MM.1S (cell line): Measurements from ENCODE around the gene SLC38A11.
"Not testable (repeated sequence)": the region's sequence is repeated elsewhere in the genome, so short reads cannot be mapped to it uniquely, and the experiment has no call there.

ENCODE experiments used
- DNase-seq: peaks from one replicate; pipeline ENCODE4 v3.0.0-alpha.2; 2015
- H2AFZ ChIP-seq: fragments of 300-600 bp; sonication (generic); 2 replicates; pipeline ENCODE4 v1.6.0; 2016; ENCODE audit warnings: antibody characterized with exemption, low read length
- H3F3A ChIP-seq: fragments of 300-600 bp; sonication (generic); 2 replicates; pipeline ENCODE4 v1.6.1; 2016; ENCODE audit warnings: mild to moderate bottlenecking, antibody characterized with exemption, low read length, moderate library complexity, mixed read lengths; ENCODE audit not compliant: insufficient read depth
- H3K27ac ChIP-seq: fragments of 300-600 bp; sonication (generic); 2 replicates; pipeline ENCODE4 v1.5.1; 2016; ENCODE audit warnings: mild to moderate bottlenecking, low read length
- H3K27me3 ChIP-seq: fragments of 300-600 bp; sonication (generic); replicated peaks from 2 replicates; pipeline ENCODE4 v1.6.0; 2016; ENCODE audit warnings: low read length; ENCODE audit not compliant: insufficient read depth
- H3K36me3 ChIP-seq: fragments of 300-600 bp; sonication (generic); replicated peaks from 2 replicates; pipeline ENCODE4 v1.6.1; 2016; ENCODE audit warnings: mild to moderate bottlenecking, low read length, mixed read lengths; ENCODE audit not compliant: insufficient read depth
- H3K4me1 ChIP-seq: fragments of 300-600 bp; sonication (generic); 2 replicates; pipeline ENCODE4 v1.6.1; 2016; ENCODE audit warnings: low read length, mixed read lengths
- H3K4me2 ChIP-seq: fragments of 300-600 bp; sonication (generic); 2 replicates; pipeline ENCODE4 v1.6.0; 2016; ENCODE audit warnings: low read depth, low read length
- H3K4me3 ChIP-seq: fragments of 300-600 bp; sonication (generic); 2 replicates; pipeline ENCODE4 v1.5.1; 2016; ENCODE audit warnings: low read length, mixed read lengths
- H3K79me2 ChIP-seq: fragments of 300-600 bp; sonication (generic); 2 replicates; pipeline ENCODE4 v1.6.1; 2016; ENCODE audit warnings: mixed run types, low read length, mixed read lengths
- H3K9ac ChIP-seq: fragments of 300-600 bp; sonication (generic); 2 replicates; pipeline ENCODE4 v1.6.1; 2016; ENCODE audit warnings: low read length, mixed read lengths
- H3K9me2 ChIP-seq: fragments of 300-600 bp; sonication (generic); replicated peaks from 2 replicates; pipeline ENCODE4 v1.6.1; 2016; ENCODE audit warnings: mild to moderate bottlenecking, low read length, mixed read lengths; ENCODE audit not compliant: insufficient read depth
- H3K9me3 ChIP-seq: fragments of 300-600 bp; sonication (generic); replicated peaks from 2 replicates; pipeline ENCODE4 v1.6.1; 2016; ENCODE audit warnings: mild to moderate bottlenecking, low read length, mixed read lengths; ENCODE audit not compliant: insufficient read depth
- H4K20me1 ChIP-seq: fragments of 300-600 bp; sonication (generic); 2 replicates; pipeline ENCODE4 v1.6.1; 2016; ENCODE audit warnings: mild to moderate bottlenecking, low read length, moderate library complexity, mixed read lengths; ENCODE audit not compliant: insufficient read depth
- EZH2 ChIP-seq: fragments of 300-600 bp; sonication (generic); optimal IDR thresholded peaks from 2 replicates; pipeline ENCODE3; 2017; ENCODE audit warnings: low read depth, mild to moderate bottlenecking, antibody characterized with exemption, low read length, mixed read lengths
- EZH2phosphoT487 ChIP-seq: fragments of 300-600 bp; sonication (generic); IDR thresholded peaks from 2 replicates; pipeline ENCODE4 v1.6.1; 2018; ENCODE audit warnings: antibody characterized with exemption, low read length
- TF ChIP-seq, protein P1 (sequence below): fragments of 300-600 bp; sonication (generic); IDR thresholded peaks from 2 replicates; pipeline ENCODE4 v1.5.1; 2016; ENCODE audit warnings: antibody characterized with exemption, low read length, mixed read lengths

The SLC38A11 gene

DNA sequence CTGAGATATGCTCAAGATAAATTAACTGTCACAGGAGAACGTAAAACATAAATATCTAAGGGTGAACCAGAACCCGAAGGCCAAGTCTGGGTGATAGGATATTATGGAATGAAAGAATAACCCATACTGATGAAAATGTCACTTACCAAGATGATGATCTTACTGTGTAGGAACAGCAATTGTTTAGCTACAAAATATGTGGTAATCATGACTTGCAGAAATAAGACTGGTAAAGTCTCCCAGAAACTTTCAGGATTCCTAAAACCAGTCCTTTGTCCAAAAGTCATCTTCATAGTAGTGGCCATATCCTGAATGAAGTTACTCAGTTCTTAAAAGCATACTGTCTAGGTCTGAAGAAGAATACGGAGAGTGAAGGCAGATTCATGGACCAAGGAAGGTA lies 30.7 kb upstream of the SLC38A11 start:
- not testable (repeated sequence) for H3K27me3 ChIP-seq, H3K4me3 ChIP-seq, H3K4me2 ChIP-seq, H3K9ac ChIP-seq, DNase-seq, H3K79me2 ChIP-seq, H3K9me3 ChIP-seq, H2AFZ ChIP-seq, H3F3A ChIP-seq, H3K27ac ChIP-seq, H3K9me2 ChIP-seq, H3K36me3 ChIP-seq, H4K20me1 ChIP-seq
- H3K4me1 ChIP-seq, result peaks cover 13% of the 10 kb centered on the region

DNA sequence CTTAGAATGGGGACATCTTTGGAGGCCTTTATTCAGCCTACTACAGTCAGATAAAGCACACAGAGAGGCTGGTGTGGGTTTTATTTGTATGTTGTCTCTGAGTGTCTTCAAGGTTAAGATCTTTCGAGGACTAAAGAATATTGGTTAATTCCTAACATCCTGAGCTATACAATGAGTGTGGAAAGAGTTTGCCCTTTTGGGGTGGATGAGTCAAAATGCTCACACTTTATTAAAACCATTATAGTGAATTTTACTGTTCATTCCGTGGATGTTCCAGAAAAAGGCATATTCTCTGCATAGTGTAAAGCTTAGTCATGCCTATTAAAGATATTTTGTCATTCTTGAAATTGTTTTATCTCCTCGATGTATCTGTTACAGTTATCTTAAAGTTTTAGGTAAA lies 29.1 kb upstream of the SLC38A11 start:
- Histone ChIP-seq H3K27ac (no peak overlapping the region), H3K9me3 (no peaks in the 10 kb centered on the region)

DNA sequence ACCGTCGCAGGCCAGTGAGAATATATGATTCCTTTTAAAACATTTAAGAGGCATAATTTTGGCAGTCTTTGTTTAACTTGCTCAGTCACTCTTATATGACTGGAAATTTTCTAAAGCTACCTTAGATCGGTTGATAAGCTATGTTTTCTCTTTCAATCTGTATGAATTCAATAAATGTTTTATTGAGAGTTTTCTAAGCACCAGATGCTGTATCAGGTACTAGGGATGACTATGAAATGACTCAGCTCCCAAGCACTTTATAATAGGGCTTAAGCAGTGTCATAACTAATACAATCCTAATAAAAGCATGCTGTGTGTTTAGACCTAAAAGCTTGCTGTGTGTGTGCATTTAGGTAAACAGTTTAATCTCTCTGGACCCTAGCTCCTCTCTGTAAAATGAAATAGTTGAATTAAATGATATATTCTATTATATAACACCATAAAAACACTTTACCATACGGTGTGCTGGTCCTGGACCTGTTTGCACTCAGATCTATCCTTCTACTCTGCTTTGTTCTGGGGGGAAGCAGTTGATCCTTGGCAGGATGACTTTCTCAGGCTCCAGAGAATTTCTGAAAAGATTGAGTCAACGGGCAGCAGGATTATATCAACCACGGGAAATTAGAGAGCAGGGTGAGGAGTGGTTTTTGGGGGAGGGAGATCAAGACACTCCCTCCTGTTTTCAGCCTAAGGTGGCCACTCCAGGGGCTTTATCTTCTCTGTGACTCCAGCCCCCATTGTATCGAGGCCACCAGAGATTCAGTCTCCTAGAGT lies 26.1 kb upstream of the SLC38A11 start:
- H3K79me2 ChIP-seq, result no peaks in the 10 kb centered on the region
- H3K9me2 ChIP-seq, result no peaks in the 10 kb centered on the region
- DNase-seq, result no peak
- H3K9me3 ChIP-seq, result no peaks in the 10 kb centered on the region
- no peak for TF ChIP-seq EZH2phosphoT487
- no peaks in the 10 kb centered on the region for H3F3A ChIP-seq
- peaks cover 8% of the 10 kb centered on the region; the same call in 1 of the 2 replicates for H3K4me1 ChIP-seq
- H4K20me1 ChIP-seq, result no peaks in the 10 kb centered on the region
- H3K9ac ChIP-seq, result no peak overlapping the region
- no peak overlapping the region for H3K4me2 ChIP-seq
- no peak overlapping the region for H3K27ac ChIP-seq
- no peak overlapping the region for H2AFZ ChIP-seq
- H3K4me3 ChIP-seq, result no peak overlapping the region
- H3K36me3 ChIP-seq, result no peaks in the 10 kb centered on the region
- H3K27me3 ChIP-seq, result no peaks in the 10 kb centered on the region

More for the DNA sequence above, 29.1 kb upstream of the SLC38A11 start:
- Histone ChIP-seq H2AFZ (no peak overlapping the region), H3K79me2 (no peaks in the 10 kb centered on the region), H3K27me3 (no peaks in the 10 kb centered on the region), H3K4me2 (no peak overlapping the region), H3K4me3 (no peak overlapping the region), H3K36me3 (no peaks in the 10 kb centered on the region), H3K4me1 (peaks cover 13% of the 10 kb centered on the region), H4K20me1 (no peaks in the 10 kb centered on the region), H3K9me2 (no peaks in the 10 kb centered on the region), H3K9ac (no peak overlapping the region), H3F3A (no peaks in the 10 kb centered on the region)
- TF ChIP-seq EZH2phosphoT487, result no peak
- TF ChIP-seq, protein P1, sequence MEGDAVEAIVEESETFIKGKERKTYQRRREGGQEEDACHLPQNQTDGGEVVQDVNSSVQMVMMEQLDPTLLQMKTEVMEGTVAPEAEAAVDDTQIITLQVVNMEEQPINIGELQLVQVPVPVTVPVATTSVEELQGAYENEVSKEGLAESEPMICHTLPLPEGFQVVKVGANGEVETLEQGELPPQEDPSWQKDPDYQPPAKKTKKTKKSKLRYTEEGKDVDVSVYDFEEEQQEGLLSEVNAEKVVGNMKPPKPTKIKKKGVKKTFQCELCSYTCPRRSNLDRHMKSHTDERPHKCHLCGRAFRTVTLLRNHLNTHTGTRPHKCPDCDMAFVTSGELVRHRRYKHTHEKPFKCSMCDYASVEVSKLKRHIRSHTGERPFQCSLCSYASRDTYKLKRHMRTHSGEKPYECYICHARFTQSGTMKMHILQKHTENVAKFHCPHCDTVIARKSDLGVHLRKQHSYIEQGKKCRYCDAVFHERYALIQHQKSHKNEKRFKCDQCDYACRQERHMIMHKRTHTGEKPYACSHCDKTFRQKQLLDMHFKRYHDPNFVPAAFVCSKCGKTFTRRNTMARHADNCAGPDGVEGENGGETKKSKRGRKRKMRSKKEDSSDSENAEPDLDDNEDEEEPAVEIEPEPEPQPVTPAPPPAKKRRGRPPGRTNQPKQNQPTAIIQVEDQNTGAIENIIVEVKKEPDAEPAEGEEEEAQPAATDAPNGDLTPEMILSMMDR, result no peak
- no peak for DNase-seq

DNA sequence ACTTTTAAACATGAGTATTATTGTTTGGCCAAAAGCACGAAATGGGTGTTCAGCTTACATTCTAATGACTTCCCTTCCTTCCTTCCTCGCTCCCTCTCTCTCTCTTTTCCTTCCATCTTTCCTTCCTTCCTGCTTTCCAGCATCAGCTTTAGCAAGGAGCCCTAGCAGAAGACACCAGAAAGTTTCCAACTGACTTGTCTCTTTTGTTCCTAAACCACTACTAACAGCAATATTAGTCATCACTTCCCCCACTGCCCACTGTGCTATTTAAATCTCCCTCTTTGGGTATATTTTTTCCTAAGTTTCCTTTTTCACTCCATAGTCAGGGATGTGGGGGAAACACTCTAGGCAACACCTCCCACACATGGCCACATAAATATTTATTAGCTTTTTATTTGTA lies 25.4 kb upstream of the SLC38A11 start:
- H3K36me3 ChIP-seq, H3K9me3 ChIP-seq, H3F3A ChIP-seq, H4K20me1 ChIP-seq, H2AFZ ChIP-seq, H3K9me2 ChIP-seq, H3K27ac ChIP-seq, H3K9ac ChIP-seq, H3K79me2 ChIP-seq, DNase-seq, H3K4me1 ChIP-seq, H3K4me3 ChIP-seq, H3K4me2 ChIP-seq, H3K27me3 ChIP-seq: not testable (repeated sequence)

DNA sequence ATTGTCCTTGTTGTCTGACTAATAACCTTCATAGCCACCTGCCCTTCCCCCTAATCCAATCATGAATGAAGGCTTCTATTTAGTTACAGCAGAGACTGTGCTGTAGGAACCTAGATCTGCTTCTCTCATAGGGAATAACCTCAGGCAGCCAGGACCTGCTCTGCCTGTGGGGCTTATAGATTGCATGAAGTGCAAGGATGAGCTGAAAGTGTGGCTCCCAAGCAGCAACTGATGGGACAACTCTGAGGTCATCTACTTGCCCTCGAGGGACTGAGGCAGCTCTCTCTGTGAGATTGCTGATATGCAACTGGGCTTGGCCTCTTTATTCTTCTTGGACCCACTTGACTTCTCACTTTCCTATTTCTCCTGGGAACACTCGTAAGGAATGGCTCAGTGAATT lies 23.8 kb upstream of the SLC38A11 start:
- no peak overlapping the region for H3K9ac ChIP-seq
- 0 out of 2 replicates have a peak, but pooled peaks cover 4% of the 10 kb centered on the region for H3K4me1 ChIP-seq
- H2AFZ ChIP-seq, result no peak overlapping the region
- no peak for DNase-seq
- H3K9me2 ChIP-seq, result no peaks in the 10 kb centered on the region
- H3K4me2 ChIP-seq, result no peak overlapping the region
- TF ChIP-seq EZH2phosphoT487 (no peak), EZH2 (no peak)
- TF ChIP-seq, protein P1, result no peak
- no peaks in the 10 kb centered on the region for H3F3A ChIP-seq
- no peaks in the 10 kb centered on the region for H3K36me3 ChIP-seq
- no peaks in the 10 kb centered on the region for H3K27me3 ChIP-seq
- H3K9me3 ChIP-seq, result no peaks in the 10 kb centered on the region
- no peaks in the 10 kb centered on the region for H4K20me1 ChIP-seq
- H3K79me2 ChIP-seq, result no peaks in the 10 kb centered on the region
- no peak overlapping the region for H3K4me3 ChIP-seq
- H3K27ac ChIP-seq, result no peak overlapping the region

DNA sequence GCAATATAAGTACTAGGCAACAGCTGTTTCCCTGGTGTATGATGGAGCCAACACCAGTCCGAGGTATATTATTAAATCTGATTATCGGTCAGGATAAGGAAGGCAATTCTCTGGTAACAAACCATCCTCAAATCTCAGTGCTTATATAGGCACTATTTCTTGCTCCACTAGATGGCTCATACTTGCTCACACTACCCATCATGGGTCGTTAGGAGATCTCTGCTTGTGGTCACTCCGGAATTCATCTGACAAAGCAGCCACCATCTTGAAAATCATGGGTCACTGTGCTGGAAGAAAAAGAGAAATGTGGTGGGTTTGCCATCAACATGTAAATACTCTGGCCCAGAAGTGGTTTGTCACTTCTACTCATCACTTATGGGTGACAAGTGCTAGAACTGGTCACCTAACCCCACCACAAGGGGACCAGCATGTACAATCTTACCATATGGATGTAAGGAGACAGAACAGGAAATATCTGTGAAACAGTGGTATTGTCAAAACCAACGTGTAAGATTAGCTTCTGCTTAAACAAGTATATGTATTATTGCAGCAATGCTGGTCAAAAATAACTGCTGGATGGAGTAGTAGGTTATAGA lies 21.6 kb upstream of the SLC38A11 start:
- not testable (repeated sequence) for H3K9me2 ChIP-seq, H3K4me2 ChIP-seq, H3K9me3 ChIP-seq, H3K79me2 ChIP-seq, H3K4me3 ChIP-seq, DNase-seq, H3K9ac ChIP-seq, H2AFZ ChIP-seq, H3K4me1 ChIP-seq, H4K20me1 ChIP-seq, H3K27me3 ChIP-seq, H3K27ac ChIP-seq, H3K36me3 ChIP-seq, H3F3A ChIP-seq
